Measurements from ENCODE around the gene ERBIN. TPM values are rescaled to one million over a fixed set of nuclear protein-coding genes. Genes with fewer than 3 reads are reported as not detected.

The ERBIN gene
- total RNA-seq, 1 experiment from 2014 or later: 88.4 TPM

GRCh38 chr5:65910711-65911110 is 15.7 kb upstream of the ERBIN start:
- intact Hi-C loops (cut with micrococcal nuclease; ENCODE audit: unreplicated experiment): no loop called here
- no peak for ATAC-seq
- no peak overlapping the region for H3K27ac ChIP-seq (ENCODE audit: low read length)
- ChIA-PET POLR2A (no interaction called here), CTCF (no interaction called here)
- DNase-seq (ENCODE audit: low read depth, low spot score): no peak
- TF ChIP-seq SIN3A (IDR thresholded peaks at IDR 0.05; ENCODE audit: borderline replicate concordance, insufficient read depth, low read depth, low read length) (no peak), CTCF (IDR thresholded peaks at IDR 0.05) (no peak), POLR2AphosphoS5 (IDR thresholded peaks at IDR 0.05; ENCODE audit: low read depth, low read length) (no peak)
- no TSS peak for BruUV-seq (replicated peaks)
- no peaks in the 10 kb centered on the region for H3K9me3 ChIP-seq (ENCODE audit: control insufficient read depth, insufficient read depth, low read depth, low read length)
- no peaks in the 10 kb centered on the region for H3K4me1 ChIP-seq (ENCODE audit: control insufficient read depth, insufficient read depth, low read length)
- H3K36me3 ChIP-seq (ENCODE audit: control insufficient read depth, insufficient read depth, low read length): no peaks in the 10 kb centered on the region
- no peak overlapping the region for H3K4me3 ChIP-seq (ENCODE audit: low read depth in 2 of 2, low read length in 2 of 2)
- H3K27me3 ChIP-seq (ENCODE audit: control insufficient read depth, insufficient read depth, low read length): no peaks in the 10 kb centered on the region
- in situ Hi-C loops (cut with HindIII; ENCODE audit: low pct_unique_long_range_greater_than_20kb, low sequenced_read_pairs): no loop called here

GRCh38 chr5:65912311-65912710 is 14.1 kb upstream of the ERBIN start:
- BruUV-seq (replicated peaks): no TSS peak
- DNase-seq (ENCODE audit: low read depth, low spot score) (no peak), ATAC-seq (no peak)
- CTCF ChIA-PET: no interaction called here
- Histone ChIP-seq H3K9me3 (ENCODE audit: control insufficient read depth, insufficient read depth, low read depth, low read length) (no peaks in the 10 kb centered on the region), H3K27me3 (ENCODE audit: control insufficient read depth, insufficient read depth, low read length) (no peaks in the 10 kb centered on the region), H3K4me1 (ENCODE audit: control insufficient read depth, insufficient read depth, low read length) (no peaks in the 10 kb centered on the region), H3K4me3 (ENCODE audit: low read depth in 2 of 2, low read length in 2 of 2) (no peak overlapping the region), H3K27ac (ENCODE audit: low read length) (no peak overlapping the region), H3K36me3 (ENCODE audit: control insufficient read depth, insufficient read depth, low read length) (no peaks in the 10 kb centered on the region)
- in situ Hi-C loops (cut with HindIII; ENCODE audit: low pct_unique_long_range_greater_than_20kb, low sequenced_read_pairs): no loop called here
- no peak for TF ChIP-seq POLR2AphosphoS5 (IDR thresholded peaks at IDR 0.05; ENCODE audit: low read depth, low read length)
- no peak for TF ChIP-seq SIN3A (IDR thresholded peaks at IDR 0.05; ENCODE audit: borderline replicate concordance, insufficient read depth, low read depth, low read length)
- TF ChIP-seq REST (IDR thresholded peaks at IDR 0.05; ENCODE audit: insufficient read depth in 1 of 2, low read depth in 2 of 2, low read length in 1 of 2): no peak
- no peak for TF ChIP-seq CTCF (IDR thresholded peaks at IDR 0.05)
- TF ChIP-seq TCF7L2 (IDR thresholded peaks at IDR 0.05; ENCODE audit: low read depth, low read length): no peak
- intact Hi-C loops (cut with micrococcal nuclease; ENCODE audit: unreplicated experiment): no loop called here
- POLR2A ChIA-PET: no interaction called here
